K562 treated with DMSO at 1 percent for 12 hours (cell line): ENCODE data around the gene PRICKLE2. TPM values are rescaled to one million over a fixed set of nuclear protein-coding genes. Genes with fewer than 3 reads are reported as not detected.

ENCODE experiments used
- total RNA-seq: library from RNA; unstranded; fragments of 300-600 nt; gene quantifications from 2 replicates; pipeline ENCODE4 v1.2.3, GENCODE V29; 2022; ENCODE audit not compliant: insufficient read depth

The PRICKLE2 gene, protein sequence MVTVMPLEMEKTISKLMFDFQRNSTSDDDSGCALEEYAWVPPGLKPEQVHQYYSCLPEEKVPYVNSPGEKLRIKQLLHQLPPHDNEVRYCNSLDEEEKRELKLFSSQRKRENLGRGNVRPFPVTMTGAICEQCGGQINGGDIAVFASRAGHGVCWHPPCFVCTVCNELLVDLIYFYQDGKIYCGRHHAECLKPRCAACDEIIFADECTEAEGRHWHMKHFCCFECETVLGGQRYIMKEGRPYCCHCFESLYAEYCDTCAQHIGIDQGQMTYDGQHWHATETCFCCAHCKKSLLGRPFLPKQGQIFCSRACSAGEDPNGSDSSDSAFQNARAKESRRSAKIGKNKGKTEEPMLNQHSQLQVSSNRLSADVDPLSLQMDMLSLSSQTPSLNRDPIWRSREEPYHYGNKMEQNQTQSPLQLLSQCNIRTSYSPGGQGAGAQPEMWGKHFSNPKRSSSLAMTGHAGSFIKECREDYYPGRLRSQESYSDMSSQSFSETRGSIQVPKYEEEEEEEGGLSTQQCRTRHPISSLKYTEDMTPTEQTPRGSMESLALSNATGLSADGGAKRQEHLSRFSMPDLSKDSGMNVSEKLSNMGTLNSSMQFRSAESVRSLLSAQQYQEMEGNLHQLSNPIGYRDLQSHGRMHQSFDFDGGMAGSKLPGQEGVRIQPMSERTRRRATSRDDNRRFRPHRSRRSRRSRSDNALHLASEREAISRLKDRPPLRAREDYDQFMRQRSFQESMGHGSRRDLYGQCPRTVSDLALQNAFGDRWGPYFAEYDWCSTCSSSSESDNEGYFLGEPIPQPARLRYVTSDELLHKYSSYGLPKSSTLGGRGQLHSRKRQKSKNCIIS
- total RNA-seq: not detected in 2 replicates

DNA sequence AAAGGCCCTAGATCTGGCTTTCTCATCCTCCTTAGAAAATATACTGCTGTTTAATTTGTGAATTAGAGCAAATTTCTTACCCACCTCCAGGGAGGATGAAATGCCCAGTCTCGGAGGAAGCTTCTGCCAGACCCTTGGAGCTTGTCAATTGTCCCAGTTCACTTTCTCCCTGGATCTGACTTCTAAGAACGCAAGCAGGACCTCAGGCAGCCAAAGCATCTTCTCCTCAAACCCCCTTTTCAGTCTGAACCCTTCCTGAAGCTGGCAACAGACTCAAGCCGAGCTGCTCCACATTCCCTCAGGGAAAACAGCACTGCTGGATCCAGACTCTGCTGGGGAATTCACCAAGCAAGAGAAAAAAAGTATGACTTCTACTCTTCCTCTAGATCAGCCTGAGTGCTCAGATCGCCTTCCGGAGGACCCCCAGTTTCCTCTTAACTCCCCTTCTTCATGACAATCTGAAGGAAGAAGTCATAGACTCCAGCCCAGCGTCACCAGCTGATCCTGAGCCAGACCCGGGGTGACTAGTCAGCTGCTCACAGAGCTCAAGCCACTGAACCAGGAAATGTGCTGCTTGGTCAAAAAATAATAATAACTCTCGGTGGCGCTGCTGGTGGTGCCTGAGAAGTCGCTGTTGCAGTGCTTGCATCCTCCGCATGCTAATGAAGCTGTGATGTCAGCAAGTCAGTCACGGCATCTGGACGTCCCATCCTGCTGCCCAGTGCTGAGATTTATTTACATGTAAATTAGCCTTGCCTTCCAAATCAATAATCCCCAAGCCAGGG, at the start of gene PRICKLE2:
TSS of gene PRICKLE2 (minus strand) at position 641 of the 785 bp plus-strand sequence. CDS start 26,539 bp downstream, outside the sequence.

Other genes starting within 250 kb of the PRICKLE2 start
- 61.7 and 93.7 TPM in 2 replicates for gene PSMD6, start 202.0 kb downstream of the PRICKLE2 start, total RNA-seq